H1 (cell line): Measurements from ENCODE around the gene UTS2B.

Experiments
- BCL11A ChIP-seq, 2 experiments: IDR thresholded peaks; one replicate each; pipeline ENCODE4 v1.6.1; 2011; ENCODE audit warnings: low read depth in 2 of 2, low read length in 2 of 2, mild to moderate bottlenecking in 2 of 2
- CTCF ChIP-seq, 3 experiments: IDR thresholded peaks; 1 replicate in 2 of 3; 2 replicates in 1 of 3; pipeline versions ENCODE4 v1.5.1 to v1.6.1; 2011; ENCODE audit warnings: low read length in 3 of 3, mild to moderate bottlenecking in 3 of 3, inconsistent platforms in 2 of 3, low read depth in 1 of 3, moderate library complexity in 1 of 3; ENCODE audit not compliant: insufficient read depth in 1 of 3; ENCODE audit errors: control extremely low read depth in 1 of 3
- POLR2A ChIP-seq, 2 experiments: IDR thresholded peaks; 1 replicate in 1 of 2; 2 replicates in 1 of 2; pipeline ENCODE4 v1.6.1; 2011; ENCODE audit warnings: low read depth in 2 of 2, low read length in 2 of 2, mild to moderate bottlenecking in 2 of 2; ENCODE audit errors: control extremely low read depth in 1 of 2
- POLR2AphosphoS5 ChIP-seq: IDR thresholded peaks from 2 replicates; pipeline ENCODE4 v1.6.1; 2011; ENCODE audit warnings: low read depth, low read length
- POU5F1 ChIP-seq: IDR thresholded peaks from 2 replicates; pipeline ENCODE4 v1.6.1; 2011; ENCODE audit warnings: low read depth, mild to moderate bottlenecking, low read length, moderate library complexity
- RXRA ChIP-seq: IDR thresholded peaks from 2 replicates; pipeline ENCODE4 v1.6.1; 2011; ENCODE audit warnings: low read depth, mild to moderate bottlenecking, low read length, moderate library complexity; ENCODE audit not compliant: insufficient read depth
- TEAD4 ChIP-seq: IDR thresholded peaks from 2 replicates; pipeline ENCODE4 v1.6.1; 2012; ENCODE audit warnings: low read depth, low read length, inconsistent platforms, mixed read lengths

- TF ChIP-seq CTCF (IDR thresholded peaks at IDR 0.05; ENCODE audit: control extremely low read depth in 1 of 3, insufficient read depth in 1 of 3, low read depth in 1 of 3, low read length in 3 of 3) (no peak), TEAD4 (no peak), BCL11A (IDR thresholded peaks at IDR 0.05; ENCODE audit: low read depth in 2 of 2, low read length in 2 of 2) (no peak), POU5F1 (no peak), RXRA (no peak), POLR2A (IDR thresholded peaks at IDR 0.05; ENCODE audit: control extremely low read depth in 1 of 2, low read depth in 2 of 2, low read length in 2 of 2) (no peak), POLR2AphosphoS5 (no peak)
These were observed 69.7 kb downstream of the UTS2B start for GRCh38 chr3:191260431-191261303.
